ENCODE measurements around the gene RAD9B. TPM values are rescaled to one million over a fixed set of nuclear protein-coding genes. Genes with fewer than 3 reads are reported as not detected.

RAD9B gene
- total and polyA plus RNA-seq, 2 donors (not counting 1 experiment from before 2014, with no cell fraction given) = 0.40 to 0.50 TPM

DNA sequence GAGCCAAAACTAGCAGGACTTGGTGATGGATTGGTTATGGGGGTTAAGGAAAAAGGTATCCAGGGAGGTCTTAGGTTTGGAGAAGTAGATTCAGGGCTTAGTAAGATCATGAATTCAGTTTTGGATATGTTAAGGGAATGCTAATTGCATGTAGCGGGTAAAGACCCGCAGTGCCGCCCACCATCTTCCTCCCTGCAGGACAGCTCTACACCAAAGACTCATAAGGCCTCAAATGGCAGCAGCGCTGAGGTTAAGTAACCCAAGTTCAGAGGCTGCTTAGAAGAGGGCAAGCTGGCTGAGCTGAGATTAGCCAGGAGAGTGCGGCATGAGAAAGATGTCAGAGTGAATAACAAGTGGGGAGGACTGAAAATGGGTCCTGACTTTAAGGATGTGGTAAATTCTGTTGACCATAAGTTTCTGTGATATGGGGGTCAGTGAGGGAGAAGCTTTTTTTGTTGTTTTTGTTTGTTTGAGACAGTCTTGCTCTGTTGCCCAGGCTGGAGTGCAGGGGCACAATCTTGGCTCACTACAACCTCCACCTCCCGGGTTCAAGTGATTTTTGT is 26.2 kb downstream of the RAD9B start:
- DNase-seq (ENCODE audit: low read depth in 2 of 2) = no peak
- Histone ChIP-seq H3K4me3 (replicated peaks in 1 of 4; ENCODE audit: control extremely low read depth in 1 of 4, insufficient read depth in 1 of 4, low read depth in 3 of 4, low read length in 4 of 4) (no peak overlapping the region), H3K4me1 (ENCODE audit: control insufficient read depth, extremely low read depth, insufficient read depth, low read length) (peaks cover 12% of the 10 kb centered on the region), H3K9me3 (ENCODE audit: control insufficient read depth, insufficient read depth, low read depth, low read length) (no peaks in the 10 kb centered on the region), H3K4me2 (ENCODE audit: extremely low read depth, insufficient read depth, low read length) (no peak overlapping the region), H3K9ac (ENCODE audit: insufficient read depth, low read length) (no peak overlapping the region), H3K79me2 (ENCODE audit: control insufficient read depth, insufficient read depth, low read length) (no peaks in the 10 kb centered on the region), H4K20me1 (ENCODE audit: control insufficient read depth, extremely low read depth, insufficient read depth, low read length) (no peaks in the 10 kb centered on the region), H3K27me3 (ENCODE audit: control insufficient read depth, insufficient read depth, low read length) (no peaks in the 10 kb centered on the region), H2AFZ (ENCODE audit: low read length) (no peak overlapping the region), H3K27ac (ENCODE audit: insufficient read depth, low read length) (no peak overlapping the region), H3K36me3 (ENCODE audit: control insufficient read depth, insufficient read depth, low read length) (no peaks in the 10 kb centered on the region)
- no peak for TF ChIP-seq EZH2 (IDR thresholded peaks at IDR 0.05; ENCODE audit: low read length, missing control alignments)
- TF ChIP-seq, protein P1, sequence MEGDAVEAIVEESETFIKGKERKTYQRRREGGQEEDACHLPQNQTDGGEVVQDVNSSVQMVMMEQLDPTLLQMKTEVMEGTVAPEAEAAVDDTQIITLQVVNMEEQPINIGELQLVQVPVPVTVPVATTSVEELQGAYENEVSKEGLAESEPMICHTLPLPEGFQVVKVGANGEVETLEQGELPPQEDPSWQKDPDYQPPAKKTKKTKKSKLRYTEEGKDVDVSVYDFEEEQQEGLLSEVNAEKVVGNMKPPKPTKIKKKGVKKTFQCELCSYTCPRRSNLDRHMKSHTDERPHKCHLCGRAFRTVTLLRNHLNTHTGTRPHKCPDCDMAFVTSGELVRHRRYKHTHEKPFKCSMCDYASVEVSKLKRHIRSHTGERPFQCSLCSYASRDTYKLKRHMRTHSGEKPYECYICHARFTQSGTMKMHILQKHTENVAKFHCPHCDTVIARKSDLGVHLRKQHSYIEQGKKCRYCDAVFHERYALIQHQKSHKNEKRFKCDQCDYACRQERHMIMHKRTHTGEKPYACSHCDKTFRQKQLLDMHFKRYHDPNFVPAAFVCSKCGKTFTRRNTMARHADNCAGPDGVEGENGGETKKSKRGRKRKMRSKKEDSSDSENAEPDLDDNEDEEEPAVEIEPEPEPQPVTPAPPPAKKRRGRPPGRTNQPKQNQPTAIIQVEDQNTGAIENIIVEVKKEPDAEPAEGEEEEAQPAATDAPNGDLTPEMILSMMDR (conservative IDR thresholded peaks at IDR 0.05 in 1 of 2, IDR thresholded peaks at IDR 0.05 in 1 of 2; ENCODE audit: low read depth in 1 of 2, low read length in 2 of 2) = no peak

DNA sequence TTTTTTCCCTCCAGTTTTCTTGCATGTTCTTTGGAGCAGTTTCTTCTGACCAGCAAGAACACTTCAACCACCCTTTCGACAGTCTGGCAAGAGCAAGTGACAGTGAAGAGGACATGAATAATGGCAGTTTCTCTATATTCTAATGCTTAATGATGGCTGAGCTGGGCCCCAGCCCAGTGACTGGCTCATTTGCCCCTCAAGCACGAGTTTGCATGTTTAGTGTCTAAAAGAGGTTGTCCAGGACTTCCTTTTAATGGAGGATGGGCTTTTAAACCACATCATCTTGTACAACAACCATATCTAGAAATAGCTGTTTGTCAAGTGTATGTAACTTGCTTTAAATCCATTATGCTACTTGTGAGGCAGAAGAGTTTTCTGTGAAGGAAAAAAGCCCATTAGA is 28.4 kb downstream of the RAD9B start:
- H3K36me3 ChIP-seq (ENCODE audit: control insufficient read depth, insufficient read depth, low read length) = no peaks in the 10 kb centered on the region
- TF ChIP-seq, protein P1 (conservative IDR thresholded peaks at IDR 0.05 in 1 of 2, IDR thresholded peaks at IDR 0.05 in 1 of 2; ENCODE audit: low read depth in 1 of 2, low read length in 2 of 2) = no peak
- TF ChIP-seq EZH2 (IDR thresholded peaks at IDR 0.05; ENCODE audit: low read length, missing control alignments) = no peak
- no peak overlapping the region for H3K27ac ChIP-seq (ENCODE audit: insufficient read depth, low read length)
- H3K27me3 ChIP-seq (ENCODE audit: control insufficient read depth, insufficient read depth, low read length) = no peaks in the 10 kb centered on the region
- H3K79me2 ChIP-seq (ENCODE audit: control insufficient read depth, insufficient read depth, low read length) = no peaks in the 10 kb centered on the region
- H3K4me1 ChIP-seq (ENCODE audit: control insufficient read depth, extremely low read depth, insufficient read depth, low read length) = peaks cover 15% of the 10 kb centered on the region
- H2AFZ ChIP-seq (ENCODE audit: low read length) = no peak overlapping the region
- no peak overlapping the region for H3K9ac ChIP-seq (ENCODE audit: insufficient read depth, low read length)
- no peaks in the 10 kb centered on the region for H3K9me3 ChIP-seq (ENCODE audit: control insufficient read depth, insufficient read depth, low read depth, low read length)
- H3K4me2 ChIP-seq (ENCODE audit: extremely low read depth, insufficient read depth, low read length) = no peak overlapping the region
- no peak overlapping the region for H3K4me3 ChIP-seq (replicated peaks in 1 of 4; ENCODE audit: control extremely low read depth in 1 of 4, insufficient read depth in 1 of 4, low read depth in 3 of 4, low read length in 4 of 4)
- no peak for DNase-seq (ENCODE audit: low read depth in 2 of 2)
- no peaks in the 10 kb centered on the region for H4K20me1 ChIP-seq (ENCODE audit: control insufficient read depth, extremely low read depth, insufficient read depth, low read length)

DNA sequence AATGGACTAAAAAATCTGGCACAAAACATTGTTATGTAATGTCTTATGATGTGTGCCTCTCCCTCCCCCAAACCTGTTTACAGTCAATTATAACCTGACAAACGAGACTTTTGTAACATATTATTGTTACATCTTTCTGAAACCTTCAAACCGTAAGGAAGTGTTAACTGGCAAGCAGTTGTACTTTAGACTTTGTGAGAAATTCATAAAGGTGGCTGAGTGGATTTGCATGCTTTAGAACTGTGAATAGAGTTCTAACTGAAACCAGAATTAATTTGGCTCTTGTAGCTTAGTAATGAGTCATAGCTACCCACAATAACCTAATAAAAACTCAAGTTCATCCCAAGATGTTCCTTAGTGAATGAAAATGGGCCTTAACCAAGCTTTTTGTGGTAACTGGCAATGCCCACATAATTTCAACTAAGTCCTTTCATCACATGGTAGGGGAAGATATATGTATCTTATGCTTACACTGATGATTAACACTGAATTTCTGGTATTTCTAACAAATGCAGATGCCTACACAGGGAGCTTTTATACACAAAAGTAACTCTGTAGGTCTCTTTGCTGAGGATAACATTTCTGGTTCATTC is 29.7 kb downstream of the RAD9B start:
- no peak overlapping the region for H3K27ac ChIP-seq (ENCODE audit: insufficient read depth, low read length)
- H3K4me2 ChIP-seq (ENCODE audit: extremely low read depth, insufficient read depth, low read length) = no peak overlapping the region
- H3K27me3 ChIP-seq (ENCODE audit: control insufficient read depth, insufficient read depth, low read length) = no peaks in the 10 kb centered on the region
- H3K4me1 ChIP-seq (ENCODE audit: control insufficient read depth, extremely low read depth, insufficient read depth, low read length) = peaks cover 15% of the 10 kb centered on the region
- no peaks in the 10 kb centered on the region for H3K9me3 ChIP-seq (ENCODE audit: control insufficient read depth, insufficient read depth, low read depth, low read length)
- H3K36me3 ChIP-seq (ENCODE audit: control insufficient read depth, insufficient read depth, low read length) = no peaks in the 10 kb centered on the region
- no peak overlapping the region for H3K9ac ChIP-seq (ENCODE audit: insufficient read depth, low read length)
- H2AFZ ChIP-seq (ENCODE audit: low read length) = no peak overlapping the region
- peak; percentile 68 to 81 for DNase-seq (ENCODE audit: low read depth in 2 of 2)
- no peaks in the 10 kb centered on the region for H4K20me1 ChIP-seq (ENCODE audit: control insufficient read depth, extremely low read depth, insufficient read depth, low read length)
- TF ChIP-seq, protein P1 (conservative IDR thresholded peaks at IDR 0.05 in 1 of 2, IDR thresholded peaks at IDR 0.05 in 1 of 2; ENCODE audit: low read depth in 1 of 2, low read length in 2 of 2) = no peak
- TF ChIP-seq EZH2 (IDR thresholded peaks at IDR 0.05; ENCODE audit: low read length, missing control alignments) = no peak
- no peaks in the 10 kb centered on the region for H3K79me2 ChIP-seq (ENCODE audit: control insufficient read depth, insufficient read depth, low read length)
- no peak overlapping the region for H3K4me3 ChIP-seq (replicated peaks in 1 of 4; ENCODE audit: control extremely low read depth in 1 of 4, insufficient read depth in 1 of 4, low read depth in 3 of 4, low read length in 4 of 4)
